KOPT-K1 (cell line): Measurements from ENCODE around the gene RNF214.
A peak's percentile ranks its signal among the peaks of the same experiment; 100 is the strongest.
"Not testable (repeated sequence)": the region's sequence is repeated elsewhere in the genome, so short reads cannot be mapped to it uniquely, and the experiment has no call there.

ENCODE experiments used
- H3K27ac ChIP-seq: fragments of 200-600 bp; sonication (generic); 2 replicates; pipeline ENCODE4 v1.5.1; 2016; ENCODE audit warnings: antibody characterized with exemption, mild to moderate bottlenecking, low read depth, low read length; ENCODE audit not compliant: poor library complexity, severe bottlenecking
- H3K36me3 ChIP-seq: fragments of 200-600 bp; sonication (generic); 2 replicates; pipeline ENCODE4 v1.5.1; 2017; ENCODE audit warnings: antibody characterized with exemption, mild to moderate bottlenecking, low read length, moderate library complexity; ENCODE audit not compliant: insufficient read depth
- H3K9me3 ChIP-seq: fragments of 200-600 bp; sonication (generic); 2 replicates; pipeline ENCODE4 v1.5.1; 2017; ENCODE audit warnings: antibody characterized with exemption, low read length, mild to moderate bottlenecking; ENCODE audit not compliant: insufficient read depth, poor library complexity, severe bottlenecking

The RNF214 gene

DNA sequence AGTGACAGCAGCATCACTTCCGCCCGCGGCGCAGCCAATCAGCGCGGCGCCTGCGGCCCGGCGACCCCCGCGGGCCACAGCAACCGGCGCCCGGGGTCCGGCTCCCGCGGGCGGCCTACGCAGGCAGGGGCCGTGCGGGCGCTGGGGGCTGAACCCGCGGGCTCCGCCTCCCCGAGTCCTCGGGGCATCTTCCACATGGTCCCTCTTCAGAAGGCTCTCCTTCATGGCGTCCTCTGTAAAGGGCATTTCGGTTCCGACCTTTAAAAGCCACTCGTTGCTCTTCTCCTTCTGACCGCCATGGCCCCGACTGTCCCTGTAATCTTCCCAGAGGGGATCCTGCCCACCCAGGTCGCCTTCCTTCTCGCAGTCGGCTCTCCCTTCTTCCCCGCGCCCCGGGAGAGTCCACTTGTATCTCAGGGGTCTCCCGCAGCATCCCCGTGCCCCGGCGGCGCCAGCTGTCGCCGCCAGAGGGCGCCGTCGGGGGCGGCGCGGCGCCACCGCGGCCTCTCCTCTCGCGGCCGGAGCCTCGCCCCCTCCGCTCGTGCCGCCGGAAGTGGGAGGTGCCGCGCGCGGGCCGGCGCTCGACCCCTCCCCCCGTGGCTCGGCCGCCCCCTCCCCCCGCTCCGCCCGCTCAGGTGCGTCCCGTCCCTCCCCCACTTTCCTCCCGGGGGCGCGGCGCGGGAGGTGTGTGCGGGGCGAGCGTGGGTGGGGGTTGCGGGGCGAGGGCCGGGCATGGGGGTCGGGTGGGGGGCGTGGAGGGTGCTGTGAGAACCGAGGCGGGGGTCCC, at the start of gene RNF214:
TSS of gene RNF214 (plus strand) at position 580 of the 787 bp plus-strand sequence. CDS start 1,602 bp downstream, outside the sequence.
- no peaks in the 10 kb centered on the region for H3K9me3 ChIP-seq
- H3K36me3 ChIP-seq = peaks cover 34% of the 10 kb centered on the region
- peak within 1 kb of the TSS; percentile 95 for H3K27ac ChIP-seq

GRCh38 chr11:117183178-117183577, 49.3 kb upstream of the RNF214 start:
- not testable (repeated sequence) for H3K27ac ChIP-seq, H3K9me3 ChIP-seq, H3K36me3 ChIP-seq

DNA sequence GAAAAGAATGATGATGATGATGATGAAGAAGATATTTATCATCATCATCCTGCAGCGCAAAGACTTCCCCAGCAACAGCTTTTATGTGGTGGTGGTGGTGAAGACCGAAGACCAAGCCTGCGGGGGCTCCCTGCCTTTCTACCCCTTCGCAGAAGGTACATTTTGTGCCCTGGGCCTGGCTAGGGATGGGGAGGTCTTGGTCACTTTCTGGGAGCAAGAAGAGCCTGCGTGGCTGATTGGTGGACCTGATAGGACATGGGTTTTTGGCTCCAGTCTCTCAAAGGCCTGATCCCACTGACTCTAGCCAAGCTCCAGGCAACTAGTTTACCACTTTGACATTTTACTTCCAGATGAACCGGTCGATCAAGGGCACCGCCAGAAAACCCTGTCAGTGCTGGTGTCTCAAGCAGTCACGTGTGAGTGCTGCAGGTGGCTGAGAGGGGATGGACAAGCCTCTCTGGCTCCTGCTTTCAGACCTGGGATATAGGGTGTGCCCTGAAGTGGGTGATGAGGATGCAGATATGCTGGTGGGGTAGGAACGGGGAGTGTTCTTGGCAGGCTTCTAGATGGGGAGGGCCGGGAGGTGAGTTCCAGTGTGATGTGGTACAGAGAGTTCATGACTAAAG, 48.6 kb upstream of the RNF214 start:
- H3K9me3 ChIP-seq = no peaks in the 10 kb centered on the region
- no peaks in the 10 kb centered on the region; the same call in 1 of the 2 replicates for H3K36me3 ChIP-seq
- H3K27ac ChIP-seq = no peak overlapping the region

DNA sequence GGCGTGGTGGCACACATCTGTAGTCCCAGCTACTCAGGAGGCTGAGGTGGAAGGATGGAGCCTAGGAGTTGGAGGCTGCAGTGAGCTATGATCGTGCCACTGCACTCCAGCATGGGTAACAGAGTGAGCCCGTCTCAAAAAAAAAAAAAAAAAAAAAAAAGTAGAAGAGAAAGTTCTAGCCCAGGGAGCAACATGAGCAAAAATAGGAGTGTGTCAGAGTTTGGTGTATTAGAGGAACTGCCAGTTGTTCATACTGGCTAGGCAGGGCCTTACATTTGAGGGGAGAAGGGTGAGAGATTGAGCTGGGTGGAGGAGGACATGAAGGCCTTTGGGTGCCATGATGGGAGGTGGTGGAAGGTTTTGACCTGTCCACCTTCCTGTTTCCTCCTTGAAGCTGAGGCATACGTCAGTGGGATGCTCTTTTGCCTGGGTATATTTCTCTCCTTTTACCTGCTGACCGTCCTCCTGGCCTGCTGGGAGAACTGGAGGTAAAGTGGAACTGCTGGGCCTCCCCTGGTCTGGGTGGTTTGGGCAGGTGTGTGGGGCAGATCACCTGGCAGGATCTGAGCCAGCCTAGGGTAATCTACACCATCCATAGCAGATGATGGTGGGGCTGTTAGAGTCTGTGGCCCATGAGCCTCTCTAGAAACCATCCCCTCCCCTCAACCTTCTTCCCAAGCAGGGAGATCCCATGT, 46.6 kb upstream of the RNF214 start:
- H3K27ac ChIP-seq = no peak overlapping the region
- no peaks in the 10 kb centered on the region; the same call in 1 of the 2 replicates for H3K36me3 ChIP-seq
- H3K9me3 ChIP-seq = no peaks in the 10 kb centered on the region

DNA sequence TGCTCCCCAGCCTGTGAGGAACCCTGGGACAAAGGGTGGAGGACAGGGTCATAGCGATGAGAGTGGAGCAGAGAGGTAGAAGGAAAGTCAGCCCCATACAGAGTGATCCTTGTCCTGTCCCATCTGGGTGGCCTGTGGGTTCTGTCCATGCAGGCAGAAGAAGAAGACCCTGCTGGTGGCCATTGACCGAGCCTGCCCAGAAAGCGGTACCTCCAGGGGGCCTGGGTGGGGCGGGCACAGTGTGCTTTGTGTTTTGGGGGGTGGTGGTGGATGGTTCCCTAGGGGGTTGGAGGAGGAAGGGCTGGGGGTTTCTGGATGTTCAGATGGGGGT, 46.1 kb upstream of the RNF214 start:
- no peaks in the 10 kb centered on the region for H3K9me3 ChIP-seq
- H3K27ac ChIP-seq = no peak overlapping the region
- no peaks in the 10 kb centered on the region; the same call in 1 of the 2 replicates for H3K36me3 ChIP-seq

GRCh38 chr11:117187007-117187406, 45.5 kb upstream of the RNF214 start:
- Histone ChIP-seq H3K36me3 (no peaks in the 10 kb centered on the region; the same call in 1 of the 2 replicates), H3K9me3 (no peaks in the 10 kb centered on the region), H3K27ac (no peak overlapping the region)

GRCh38 chr11:117187428-117187798, 45.1 kb upstream of the RNF214 start:
- no peaks in the 10 kb centered on the region for H3K9me3 ChIP-seq
- H3K36me3 ChIP-seq = no peaks in the 10 kb centered on the region; the same call in 1 of the 2 replicates
- no peak overlapping the region for H3K27ac ChIP-seq

- Histone ChIP-seq H3K36me3 (no peaks in the 10 kb centered on the region; the same call in 1 of the 2 replicates), H3K9me3 (no peaks in the 10 kb centered on the region), H3K27ac (no peak overlapping the region)
Measured at GRCh38 chr11:117187799-117188481, 44.5 kb upstream of the RNF214 start.

GRCh38 chr11:117188620-117189081, 43.8 kb upstream of the RNF214 start:
- H3K36me3 ChIP-seq = no peaks in the 10 kb centered on the region; the same call in 1 of the 2 replicates
- H3K27ac ChIP-seq = no peak overlapping the region
- no peaks in the 10 kb centered on the region for H3K9me3 ChIP-seq

- Histone ChIP-seq H3K9me3 (no peaks in the 10 kb centered on the region), H3K27ac (no peak overlapping the region), H3K36me3 (no peaks in the 10 kb centered on the region; the same call in 1 of the 2 replicates)
Measured at GRCh38 chr11:117189191-117189940, 43.1 kb upstream of the RNF214 start.

GRCh38 chr11:117189941-117190544, 42.4 kb upstream of the RNF214 start:
- no peaks in the 10 kb centered on the region; the same call in 1 of the 2 replicates for H3K36me3 ChIP-seq
- no peaks in the 10 kb centered on the region for H3K9me3 ChIP-seq
- H3K27ac ChIP-seq = no peak overlapping the region

- Histone ChIP-seq H3K27ac (no peak overlapping the region), H3K36me3 (no peaks in the 10 kb centered on the region; the same call in 1 of the 2 replicates), H3K9me3 (no peaks in the 10 kb centered on the region)
Measured at GRCh38 chr11:117191680-117192400, 40.6 kb upstream of the RNF214 start.

GRCh38 chr11:117192401-117192875, 40.0 kb upstream of the RNF214 start:
- no peaks in the 10 kb centered on the region; the same call in 1 of the 2 replicates for H3K36me3 ChIP-seq

More at GRCh38 chr11:117192401-117192875, 40.0 kb upstream of the RNF214 start:
- no peak overlapping the region for H3K27ac ChIP-seq
- no peaks in the 10 kb centered on the region for H3K9me3 ChIP-seq
